ENCODE data around the gene PLCB4.

GRCh38 chr20:9377007-9377406 lies 308.1 kb downstream of the PLCB4 start:
- TF ChIP-seq CTCF (IDR thresholded peaks at IDR 0.05; ENCODE audit: insufficient read depth, low read length, poor library complexity, severe bottlenecking) (no peak), EZH2phosphoT487 (conservative IDR thresholded peaks at IDR 0.05; ENCODE audit: low read length) (no peak)

Data from SU-DHL-6 (cell line).